Right hindlimb (tissue), 1 donor: Measurements from ENCODE around the gene MSMO1.

Experiments
- DNase-seq: peaks from one replicate; pipeline ENCODE4 v3.0.0-alpha.2; 2018

The MSMO1 gene

GRCh38 chr4:165361810-165362209 lies 34.3 kb downstream of the MSMO1 start:
- DNase-seq, result no peak

DNA sequence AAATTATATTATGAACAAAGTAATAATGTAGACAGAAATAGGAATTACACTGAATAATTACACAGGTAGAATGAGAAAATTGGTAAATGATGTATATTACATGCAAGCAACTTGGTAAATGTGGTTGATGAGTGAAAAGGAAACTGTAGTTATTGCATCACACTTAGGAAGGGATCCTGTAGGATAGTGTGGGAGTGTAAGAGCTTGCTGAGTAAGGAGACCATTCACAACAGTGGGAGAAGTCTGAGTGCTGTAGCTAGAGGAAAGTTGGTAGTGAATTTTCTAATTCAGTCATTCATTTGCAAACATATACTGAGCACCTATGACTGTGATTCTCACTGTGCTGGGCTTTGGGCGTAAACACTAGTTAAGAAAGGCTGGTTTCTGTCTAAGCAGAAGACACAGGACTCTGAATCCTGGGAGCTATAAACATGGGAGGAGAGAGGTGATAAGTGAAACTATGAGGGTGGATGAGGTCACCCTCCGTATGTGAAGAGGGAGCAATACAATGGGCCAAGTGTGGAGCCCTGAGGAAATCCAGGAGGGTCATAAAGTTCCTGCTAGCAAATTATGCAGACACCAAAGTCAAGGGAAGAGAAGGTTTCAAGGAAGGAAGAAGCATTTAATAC lies 37.1 kb downstream of the MSMO1 start:
- no peak for DNase-seq

DNA sequence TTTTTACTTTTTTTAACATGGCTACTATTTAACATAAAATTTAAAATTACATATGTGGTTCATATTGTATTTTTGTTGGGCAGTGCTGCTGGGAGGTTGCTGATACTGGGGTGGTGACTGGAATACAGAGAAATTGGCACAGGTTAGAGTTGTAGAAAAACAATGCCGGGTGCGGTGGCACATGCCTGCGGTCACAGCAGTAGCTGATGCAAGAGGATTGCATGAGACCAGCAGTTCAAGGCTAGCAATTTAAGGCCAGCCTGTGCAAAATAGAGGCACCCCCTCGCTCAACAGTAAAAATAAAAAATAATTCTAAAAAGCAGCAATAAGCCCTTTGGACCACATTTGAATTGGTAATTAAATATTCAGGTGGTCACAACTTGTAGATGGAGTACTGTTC lies 39.6 kb downstream of the MSMO1 start:
- no peak for DNase-seq

DNA sequence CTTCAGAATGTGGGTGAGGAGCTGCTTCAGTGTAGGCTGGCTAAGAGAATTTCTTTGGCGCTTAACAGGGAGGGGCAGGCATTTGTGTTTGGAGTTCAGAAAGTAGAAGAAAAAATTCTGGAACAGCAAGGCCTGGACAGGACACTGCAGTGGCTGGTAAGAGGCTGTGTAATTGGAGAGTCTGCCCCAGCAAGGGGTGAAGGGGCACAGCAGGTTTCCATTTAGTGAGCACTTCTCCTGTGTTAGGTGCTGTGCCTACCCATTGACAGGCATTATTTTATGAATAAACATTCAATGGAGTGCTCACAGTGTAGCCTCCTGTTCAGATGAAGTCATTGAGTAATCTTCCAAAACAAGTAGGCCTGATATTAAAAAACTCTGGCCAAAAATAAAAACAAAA lies 40.6 kb downstream of the MSMO1 start:
- no peak for DNase-seq

DNA sequence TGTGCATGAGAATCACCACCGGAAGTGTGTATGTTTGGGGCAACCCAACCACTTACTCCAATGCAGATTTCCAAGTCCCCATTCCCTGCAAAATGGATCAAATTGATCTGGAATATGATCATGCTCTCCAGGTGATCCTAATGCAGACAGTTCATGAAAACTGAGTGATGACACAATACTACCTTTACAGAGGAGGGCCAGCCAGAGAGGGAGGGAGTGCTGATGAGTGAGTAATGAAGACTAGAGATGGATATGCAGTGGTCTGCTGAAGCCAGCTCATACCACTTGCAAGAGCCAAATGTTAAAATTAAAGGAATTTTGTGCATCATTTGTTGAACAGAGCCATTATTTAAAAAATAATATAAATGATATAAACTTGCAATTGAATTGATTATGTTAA lies 41.1 kb downstream of the MSMO1 start:
- DNase-seq, result no peak

GRCh38 chr4:165369522-165369921 lies 42.1 kb downstream of the MSMO1 start:
- no peak for DNase-seq

DNA sequence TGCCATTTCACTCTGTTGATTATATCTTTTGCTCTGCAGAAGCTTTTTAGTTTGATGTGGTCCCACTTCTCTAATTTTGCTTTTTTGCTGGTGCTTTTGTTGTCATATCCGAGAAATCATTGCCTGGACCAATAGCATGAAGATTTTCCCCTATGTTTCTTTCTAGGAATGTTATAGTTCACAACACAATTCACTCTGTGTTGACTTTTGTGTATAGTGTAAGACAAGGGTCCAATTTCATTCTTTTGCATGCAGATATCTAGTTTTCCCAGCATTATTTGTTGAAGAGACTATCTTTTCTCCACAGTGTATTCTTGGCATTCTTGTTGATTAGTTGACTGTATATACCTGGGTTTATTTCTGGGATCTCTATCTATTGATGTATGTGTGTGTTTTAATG lies 43.1 kb downstream of the MSMO1 start:
- no peak for DNase-seq

DNA sequence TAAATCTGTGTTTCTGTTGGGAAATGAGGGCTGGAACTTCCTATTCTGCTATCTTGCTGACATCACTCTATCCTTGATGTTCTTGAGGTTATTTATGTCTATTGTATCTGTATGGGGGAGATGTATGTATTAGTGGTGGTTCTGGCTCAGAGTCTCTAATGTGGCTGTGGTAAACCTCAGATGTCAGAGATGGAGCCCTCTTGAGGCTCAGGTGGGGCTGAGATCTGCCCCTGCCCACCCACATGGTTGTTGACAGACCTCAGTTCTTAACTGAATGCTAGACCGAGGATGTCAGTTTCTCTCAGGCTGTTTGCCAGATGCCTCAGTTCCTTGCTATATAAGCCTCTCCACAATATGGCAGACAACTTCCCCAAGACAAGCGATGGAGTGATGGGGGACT lies 48.0 kb downstream of the MSMO1 start:
- no peak for DNase-seq

DNA sequence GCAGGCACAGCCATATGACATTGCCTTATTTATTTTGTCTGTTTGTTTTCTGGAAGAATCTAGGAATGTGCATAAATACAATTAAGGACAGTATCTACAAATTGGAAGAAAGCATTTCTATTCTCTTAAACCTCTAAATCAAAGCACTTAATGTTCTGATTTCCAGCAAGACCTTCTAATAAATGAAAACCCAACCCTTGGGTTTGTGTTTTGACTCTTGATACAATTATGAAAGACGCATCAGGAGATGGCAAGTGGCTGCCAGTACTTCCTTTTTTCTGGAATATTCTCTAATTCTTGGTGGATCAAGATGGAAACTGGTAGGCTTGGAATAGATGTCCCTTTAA lies 50.9 kb downstream of the MSMO1 start:
- no peak for DNase-seq

GRCh38 chr4:165378745-165379677 lies 51.5 kb downstream of the MSMO1 start, which contains the start of gene CPE:
TSS of gene CPE (plus strand) at chr4:165379008. CDS start at chr4:165379222, 214 bp downstream.
- peak; percentile 85 for DNase-seq

DNA sequence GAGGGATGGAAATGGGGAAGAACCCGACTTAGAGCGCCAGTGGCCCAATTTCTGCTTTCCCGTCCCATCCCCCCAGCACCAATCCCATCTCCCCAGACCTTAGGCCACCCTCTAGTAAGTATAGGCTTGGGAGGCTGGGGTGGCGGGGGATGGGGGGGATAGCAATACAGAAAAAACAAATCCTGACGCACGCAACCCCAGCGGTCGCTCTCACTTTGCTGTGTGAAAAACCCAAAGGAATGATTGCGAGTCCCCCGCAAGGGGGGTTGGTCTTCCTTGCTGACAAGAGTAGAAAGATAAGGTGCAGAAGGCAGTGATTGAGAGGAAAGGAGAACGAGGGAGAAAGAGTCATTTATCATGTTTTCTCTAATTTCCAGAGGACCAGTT lies 52.2 kb downstream of the MSMO1 start:
- DNase-seq, result peak; percentile 49

DNA sequence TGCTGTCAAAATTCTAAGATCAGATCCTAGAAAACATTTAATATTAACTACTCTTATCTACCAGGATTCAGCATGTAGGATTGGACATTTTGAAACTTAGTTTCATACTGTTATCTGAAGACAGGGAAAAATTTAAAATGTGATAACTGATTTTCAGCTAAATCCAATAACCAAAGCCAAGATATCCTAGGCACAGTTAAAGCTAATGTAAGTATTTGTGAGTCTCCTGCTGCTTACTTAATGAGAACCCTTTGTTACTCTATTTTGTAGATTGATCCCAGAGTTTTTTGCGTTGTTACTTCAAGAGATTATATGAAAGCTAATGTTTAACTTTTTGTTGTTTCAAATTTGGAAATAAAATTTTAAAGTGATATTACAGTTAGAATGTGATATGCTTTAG lies 53.3 kb downstream of the MSMO1 start:
- no peak for DNase-seq

DNA sequence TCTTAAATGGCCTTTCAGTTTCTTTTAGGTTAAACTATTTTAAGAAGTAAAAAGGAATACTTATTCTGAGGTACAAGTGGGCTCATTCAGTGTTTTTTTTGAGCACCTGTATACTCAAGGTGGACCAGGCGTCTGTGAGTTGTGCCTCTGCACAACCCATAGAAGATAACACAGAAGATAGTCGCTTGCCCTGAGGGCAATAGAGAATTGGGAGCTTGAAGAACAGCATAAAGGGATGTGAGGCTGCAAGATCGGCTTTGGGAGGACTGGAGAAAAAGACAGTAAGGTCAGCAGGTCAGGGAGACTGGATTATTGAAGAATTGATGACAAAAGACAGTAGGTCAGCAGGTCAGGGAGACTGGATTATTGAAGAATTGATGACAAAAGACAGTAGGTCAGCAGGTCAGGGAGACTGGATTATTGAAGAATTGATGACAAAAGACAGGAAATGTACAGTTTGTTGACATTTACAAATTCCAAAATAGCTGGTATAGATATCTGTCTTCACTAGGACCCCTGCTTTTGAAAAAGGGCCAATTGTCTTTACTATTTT lies 54.4 kb downstream of the MSMO1 start:
- DNase-seq, result no peak

DNA sequence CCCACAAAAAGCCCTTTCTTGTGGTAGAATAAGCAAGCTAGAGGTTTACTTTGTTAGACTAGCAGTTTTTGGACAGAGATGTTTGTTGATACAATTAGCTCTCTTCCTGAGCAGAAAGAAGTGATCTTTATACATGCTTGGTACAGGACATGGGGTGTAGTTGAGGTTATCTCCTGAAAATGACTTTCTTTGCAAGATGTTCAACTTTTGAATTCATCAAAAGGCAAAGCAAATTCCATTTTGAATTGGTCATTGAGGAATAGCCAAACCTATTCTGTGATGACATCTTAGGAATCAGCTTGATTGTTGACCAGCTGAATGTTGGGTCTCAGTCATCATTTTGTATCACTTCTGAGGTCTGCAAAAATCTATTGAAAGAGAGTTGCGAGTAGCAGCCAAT lies 55.2 kb downstream of the MSMO1 start:
- DNase-seq, result no peak

DNA sequence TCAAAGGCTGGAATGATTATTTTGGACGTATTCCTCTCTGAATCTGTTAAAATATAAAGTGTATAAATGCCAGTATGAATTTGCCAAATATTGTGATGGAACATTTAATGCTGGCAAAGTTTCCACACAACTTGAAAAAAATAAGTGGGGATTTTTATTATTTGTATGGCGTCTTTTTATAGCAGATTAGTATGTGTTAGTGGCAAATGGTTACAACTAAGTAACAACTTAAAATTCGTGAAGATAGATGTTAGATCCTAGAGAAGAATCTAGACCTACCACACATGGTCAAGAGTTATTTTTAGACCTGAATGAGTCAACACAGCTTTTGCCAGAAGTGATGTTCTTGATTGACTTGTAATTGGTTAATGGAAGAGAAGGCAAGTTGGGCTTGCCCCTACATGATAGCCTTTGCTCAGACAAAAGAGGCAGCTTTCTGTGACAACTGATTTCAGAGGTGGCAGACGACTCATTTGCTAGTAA lies 56.2 kb downstream of the MSMO1 start:
- no peak for DNase-seq

DNA sequence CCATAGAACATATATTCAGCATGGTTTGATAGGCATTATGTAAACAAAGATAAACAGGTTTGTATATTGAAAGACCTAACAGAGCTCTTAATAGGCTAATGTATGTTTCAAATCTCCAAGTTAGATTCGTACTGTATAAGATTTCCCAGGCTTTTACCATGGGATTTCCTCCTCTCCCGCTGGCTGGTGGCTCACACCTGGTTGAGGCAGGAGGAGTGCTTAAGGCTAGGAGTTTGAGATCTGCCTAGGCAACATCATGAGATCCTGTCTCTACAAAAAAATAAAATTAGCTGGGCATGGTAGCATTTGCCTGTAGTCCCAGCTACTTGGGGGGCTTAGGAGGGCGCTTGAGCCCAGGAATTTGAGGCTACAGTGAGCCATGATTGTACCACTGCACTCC lies 56.7 kb downstream of the MSMO1 start:
- no peak for DNase-seq

DNA sequence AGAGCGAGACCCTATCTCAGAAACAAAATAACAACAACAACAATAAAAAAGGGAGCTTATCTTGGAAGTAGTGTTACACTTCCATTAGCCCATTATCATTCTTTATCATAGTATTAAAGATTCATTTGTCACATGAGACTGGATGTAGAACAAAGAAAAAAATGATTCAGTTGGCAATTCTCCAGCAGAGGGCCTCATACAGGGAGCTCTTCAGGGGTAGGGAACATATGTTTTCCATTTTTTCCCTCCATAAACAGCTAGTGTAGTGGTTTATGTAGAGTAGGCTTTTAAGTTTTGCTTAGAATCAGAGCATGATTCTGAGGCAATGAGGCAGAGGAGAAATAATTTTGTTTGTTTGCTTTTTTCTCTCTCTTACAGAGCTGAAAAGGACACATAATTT lies 57.1 kb downstream of the MSMO1 start:
- no peak for DNase-seq

DNA sequence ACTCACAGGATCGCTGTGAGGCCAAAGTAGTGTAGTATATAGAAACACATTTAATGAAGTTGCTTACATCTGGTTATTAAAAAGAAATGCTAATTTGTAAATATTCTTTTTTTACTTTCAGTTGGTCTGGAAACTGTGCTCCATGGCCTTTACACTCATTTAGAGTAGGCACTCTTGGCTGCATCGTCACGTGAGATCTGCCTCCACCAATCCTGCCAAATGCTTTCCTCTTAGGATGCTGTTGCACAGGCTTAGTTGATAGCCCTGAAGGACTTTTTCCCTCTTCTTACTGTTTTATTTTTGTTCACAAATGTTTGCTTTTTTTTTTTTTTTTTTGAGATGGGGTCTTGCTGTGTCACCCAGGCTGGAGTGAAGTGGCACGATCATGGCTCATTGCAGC lies 57.7 kb downstream of the MSMO1 start:
- DNase-seq, result no peak

DNA sequence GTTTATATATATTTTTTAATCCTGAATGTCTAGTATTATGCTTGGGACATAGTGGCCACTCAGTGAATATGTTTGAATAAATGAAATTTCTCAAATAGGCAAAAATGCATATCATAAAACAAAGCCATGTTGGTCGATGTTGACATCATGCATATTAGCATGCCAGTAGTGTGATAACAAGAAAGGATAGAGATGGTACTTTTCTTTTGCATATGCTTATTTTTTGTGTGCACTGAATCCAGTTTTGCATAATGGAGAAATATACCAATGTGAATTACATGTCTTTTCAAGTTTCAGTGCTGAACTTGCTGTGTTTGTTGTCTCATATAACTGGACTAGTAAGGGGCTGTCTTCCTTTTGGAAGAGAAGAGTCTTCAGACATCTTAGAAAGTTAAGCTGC lies 58.9 kb downstream of the MSMO1 start:
- no peak for DNase-seq

DNA sequence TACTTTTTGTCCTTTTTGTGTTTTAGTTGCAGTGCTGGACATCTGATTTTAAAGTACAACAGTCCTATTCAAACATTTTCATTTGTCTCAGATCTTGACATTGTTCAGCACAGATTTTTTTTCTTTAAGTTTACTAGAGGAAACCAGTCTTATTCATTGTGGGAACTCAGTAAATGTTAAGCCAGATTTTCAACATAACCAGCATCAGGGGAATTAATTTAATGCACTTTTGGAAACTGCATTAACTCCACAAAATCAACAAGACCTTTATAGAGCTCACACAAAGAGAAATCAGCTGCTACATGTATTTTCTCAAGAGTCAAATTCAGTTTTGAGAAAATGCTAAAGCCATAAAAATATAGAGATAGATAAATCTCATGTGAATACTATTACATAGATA lies 61.3 kb downstream of the MSMO1 start:
- no peak for DNase-seq
